Activated CD4-positive, alpha-beta T cell treated with anti-CD3 and anti-CD28 coated beads for 48 hours (primary cell): ENCODE results near the gene FILIP1.

ENCODE experiments used
- DNase-seq: peaks from one replicate; pipeline ENCODE4 v3.0.0-alpha.2; 2020

FILIP1 gene

GRCh38 chr6:75326557-75327258 lies 166.9 kb downstream of the FILIP1 start:
- DNase-seq, result no peak

DNA sequence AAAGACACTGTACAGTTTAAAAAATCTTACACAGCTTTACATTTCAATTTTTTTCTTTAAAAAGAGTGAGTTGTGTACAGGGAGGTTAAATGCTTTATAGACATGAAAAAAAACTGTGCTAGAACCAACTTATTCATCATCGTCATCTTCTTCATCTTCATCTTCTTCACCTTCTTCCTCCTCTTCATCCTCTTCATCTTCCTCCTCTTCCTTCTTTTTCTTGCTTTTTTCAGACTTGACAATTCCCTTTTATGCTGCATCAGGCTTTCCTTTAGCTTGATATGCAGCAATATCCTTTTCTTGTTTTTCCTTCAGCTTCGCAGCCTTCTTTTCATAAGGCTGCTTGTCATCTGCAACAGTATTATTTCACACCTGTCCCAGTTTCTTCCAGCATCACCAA lies 174.7 kb downstream of the FILIP1 start:
- no peak for DNase-seq

DNA sequence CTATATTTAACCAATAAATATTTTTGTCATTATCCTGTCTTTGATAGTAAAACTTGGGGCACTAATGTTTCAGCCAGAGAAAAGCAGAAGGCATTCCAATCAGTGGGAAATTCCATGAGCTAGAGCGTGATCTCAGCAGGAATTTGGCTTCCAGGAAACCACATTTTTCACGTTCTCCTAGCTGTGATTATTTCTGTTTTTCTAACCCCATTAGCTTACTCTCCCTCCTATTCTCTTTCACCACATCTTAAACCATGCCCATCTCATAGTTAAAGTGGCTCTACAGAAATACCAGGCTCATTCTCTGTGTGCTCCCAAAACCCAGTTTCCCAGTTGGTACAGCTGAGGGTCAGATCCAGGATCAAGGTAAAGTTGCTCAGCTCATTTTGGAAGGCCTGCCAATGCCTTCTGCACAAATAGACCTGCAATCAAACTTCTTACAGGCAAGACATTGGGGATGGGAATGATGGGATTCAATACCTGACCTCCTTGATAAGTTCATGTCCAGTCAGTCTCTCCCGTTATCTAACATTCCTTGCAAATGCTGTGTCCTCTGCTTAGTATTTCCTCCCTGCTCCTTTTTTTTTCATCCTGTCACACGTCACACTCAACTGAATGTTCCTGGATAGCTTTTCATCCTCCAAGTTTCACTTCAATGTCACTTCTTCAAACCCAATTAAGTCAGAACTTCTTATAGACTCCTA lies 175.9 kb downstream of the FILIP1 start:
- no peak for DNase-seq

DNA sequence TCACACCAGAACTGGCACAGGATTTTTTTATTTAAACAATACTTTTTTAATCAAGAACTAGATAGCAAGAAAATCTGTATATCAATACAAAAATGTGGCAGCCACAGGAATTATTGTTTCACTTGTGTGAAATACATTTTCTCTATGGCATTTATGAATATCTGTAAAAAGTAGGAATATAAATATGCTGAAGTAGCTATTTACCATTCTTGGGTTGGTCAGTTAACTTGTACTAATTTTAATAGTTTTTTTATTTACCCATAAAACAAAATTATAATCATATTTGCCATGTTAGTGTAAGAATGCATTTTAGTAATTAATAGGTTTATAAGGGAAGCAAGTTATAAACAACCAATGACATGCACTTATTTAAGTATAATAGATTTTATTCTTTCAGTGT lies 177.6 kb downstream of the FILIP1 start:
- no peak for DNase-seq

DNA sequence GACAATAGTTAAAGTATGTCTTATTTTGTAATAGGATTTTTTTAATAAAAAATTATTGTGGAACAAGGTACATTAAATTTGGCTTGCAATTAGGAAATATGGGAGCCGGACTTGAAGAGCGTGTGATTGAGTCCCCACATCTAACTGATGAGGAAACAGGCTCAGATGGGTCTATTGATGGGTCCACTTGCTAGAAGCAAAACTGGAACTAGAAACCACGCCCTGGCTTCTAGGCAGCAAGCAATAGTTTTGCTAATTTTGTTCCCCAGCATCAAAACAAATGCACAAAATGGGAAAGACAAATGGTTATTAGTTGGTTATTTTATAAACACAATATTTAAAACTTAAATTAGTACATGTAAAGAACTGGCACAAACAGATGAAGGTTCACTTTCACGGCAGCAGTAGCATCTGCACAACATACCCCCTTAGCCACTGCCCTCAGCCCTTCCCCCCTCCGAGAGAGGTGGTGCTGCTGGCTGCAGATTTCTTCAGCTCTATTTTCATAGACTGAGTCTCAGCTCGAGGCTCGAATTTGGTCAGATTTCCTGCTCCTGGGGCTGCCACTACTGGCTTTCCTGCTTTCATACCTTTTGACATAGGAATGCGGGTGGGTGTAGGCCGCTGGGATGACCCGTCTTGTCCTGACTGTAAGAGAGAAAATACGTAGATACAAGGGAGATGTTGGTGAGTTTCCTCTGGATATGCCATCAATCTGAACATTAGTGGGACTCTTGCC lies 185.2 kb downstream of the FILIP1 start:
- no peak for DNase-seq

DNA sequence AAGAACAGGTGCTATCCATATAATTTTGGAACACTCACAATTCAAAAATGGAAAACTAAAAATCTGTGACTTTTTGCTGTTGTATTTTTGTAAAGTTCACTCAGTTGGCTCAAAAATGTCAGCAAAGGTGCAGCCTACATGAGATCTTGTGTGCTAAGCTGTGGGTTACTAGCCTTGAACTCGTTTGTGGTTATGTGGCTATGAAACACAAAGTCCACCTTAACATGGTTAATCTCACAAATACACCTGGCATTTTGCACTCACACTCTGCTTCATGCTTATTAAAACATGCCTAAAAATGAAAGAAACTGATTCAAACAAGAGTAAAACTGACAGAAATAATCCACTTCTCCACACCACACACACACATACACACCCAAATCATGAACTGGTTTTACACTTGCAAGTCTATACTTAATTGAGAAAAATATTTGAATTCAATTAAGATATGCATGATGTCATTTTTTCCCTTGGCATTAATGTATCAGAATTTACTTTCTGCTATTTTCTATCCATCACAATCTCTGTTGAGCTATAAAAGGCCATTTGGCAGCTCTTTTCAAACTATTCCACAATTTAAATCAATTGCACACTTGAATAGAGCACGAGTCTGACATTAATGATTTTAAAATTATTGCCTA lies 186.1 kb downstream of the FILIP1 start:
- no peak for DNase-seq

DNA sequence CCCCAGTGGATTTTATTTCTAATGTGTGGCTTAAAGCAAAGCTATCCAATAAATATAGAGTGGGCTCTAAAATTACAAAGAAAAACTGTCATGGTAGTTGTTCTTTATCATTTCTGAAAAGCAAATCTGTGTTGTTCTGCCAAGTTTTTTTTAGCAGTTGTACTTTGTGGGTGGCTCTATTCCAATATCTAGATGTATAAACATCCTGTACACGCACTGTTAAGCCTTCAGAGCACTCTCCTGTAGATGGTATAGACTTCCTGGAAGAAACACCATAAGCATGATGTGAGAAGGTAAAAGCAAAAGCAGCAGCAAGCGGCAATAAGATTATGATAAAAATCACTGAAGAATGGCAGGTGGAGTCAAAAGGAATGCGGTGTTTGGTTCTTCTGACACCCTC lies 187.5 kb downstream of the FILIP1 start:
- no peak for DNase-seq

DNA sequence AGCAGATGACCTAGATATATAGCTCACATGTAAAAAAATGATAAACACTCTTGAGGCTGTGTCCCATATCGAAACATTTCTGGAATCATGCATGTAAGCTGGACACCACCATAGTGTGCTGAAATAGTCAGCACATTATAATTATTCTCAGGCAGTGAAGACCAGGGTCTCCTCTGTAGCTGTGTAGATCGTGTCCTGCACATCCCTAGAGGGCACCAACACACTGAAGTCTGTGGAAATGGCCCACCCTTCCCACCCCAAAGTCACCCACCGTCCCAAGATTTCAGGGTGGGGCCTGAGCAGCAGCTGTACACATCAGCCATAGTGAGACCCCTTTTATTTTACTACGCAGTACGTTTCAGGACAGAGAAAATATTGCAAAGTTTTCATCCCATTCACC lies 188.0 kb downstream of the FILIP1 start:
- no peak for DNase-seq

- no peak for DNase-seq
These were observed 191.3 kb downstream of the FILIP1 start for GRCh38 chr6:75302280-75302679.

- no peak for DNase-seq
These were observed 192.1 kb downstream of the FILIP1 start for GRCh38 chr6:75301537-75301936.

GRCh38 chr6:75301088-75301487 lies 192.5 kb downstream of the FILIP1 start:
- DNase-seq, result no peak

DNA sequence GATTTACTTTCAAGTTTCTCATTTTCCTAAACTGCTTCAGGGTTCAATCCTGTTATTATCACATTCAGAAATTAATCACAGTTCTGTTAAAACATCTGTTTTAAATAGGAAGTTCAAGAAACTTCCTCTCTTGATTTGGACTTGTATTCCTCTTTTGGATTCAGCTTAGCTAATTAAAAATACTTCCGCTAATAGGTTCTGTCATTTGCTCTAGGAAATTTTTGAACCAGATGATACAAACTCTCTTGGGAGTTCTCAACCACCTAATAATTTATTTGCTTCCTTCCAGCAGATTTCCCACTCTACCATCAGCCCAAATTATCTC lies 193.1 kb downstream of the FILIP1 start:
- no peak for DNase-seq

- no peak for DNase-seq
These were observed 193.6 kb downstream of the FILIP1 start for GRCh38 chr6:75299801-75300530.

DNA sequence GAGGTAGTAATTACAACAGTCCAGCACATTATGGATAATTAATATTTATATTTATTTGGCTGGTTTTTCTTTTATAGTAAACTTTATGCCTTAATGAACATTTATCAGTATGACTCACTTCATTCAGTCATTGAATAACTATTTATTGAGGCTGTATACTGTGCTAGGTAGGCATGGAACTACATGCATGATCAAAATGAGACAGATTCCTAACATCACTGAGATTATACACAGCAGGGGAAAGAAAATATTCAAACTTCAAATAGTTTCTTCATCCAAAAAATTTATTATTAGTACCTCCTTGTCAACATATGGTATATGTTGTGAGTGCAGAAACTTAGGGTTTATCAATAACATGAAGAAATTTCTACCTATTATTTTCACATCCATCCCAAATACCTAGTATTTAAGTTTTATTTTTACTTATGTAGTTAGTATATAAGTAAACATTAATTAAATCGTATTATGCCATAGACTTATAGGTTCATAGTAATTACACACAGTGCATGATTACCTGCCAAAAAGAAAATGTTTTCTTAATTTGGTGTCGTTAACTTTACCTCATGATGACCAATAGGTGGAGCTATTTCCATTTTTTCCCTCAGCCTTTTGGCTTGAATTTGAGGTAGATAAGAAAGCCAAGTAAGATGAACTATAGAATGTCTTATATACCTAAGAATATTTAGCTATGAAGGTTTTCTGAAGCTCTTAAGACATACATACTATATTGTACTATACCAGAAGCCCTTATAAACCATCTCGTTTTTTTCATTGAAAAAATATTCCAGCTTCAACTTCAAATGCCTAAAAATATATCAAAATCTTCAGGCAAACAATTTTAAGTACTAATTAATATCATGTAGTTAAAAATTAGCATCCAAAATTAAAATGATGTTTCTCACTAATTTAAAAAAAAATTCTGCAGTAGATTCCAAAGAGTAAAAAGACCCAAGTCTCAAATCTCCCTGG lies 196.5 kb downstream of the FILIP1 start:
- no peak for DNase-seq

GRCh38 chr6:75292555-75292954 lies 201.0 kb downstream of the FILIP1 start:
- DNase-seq, result no peak

DNA sequence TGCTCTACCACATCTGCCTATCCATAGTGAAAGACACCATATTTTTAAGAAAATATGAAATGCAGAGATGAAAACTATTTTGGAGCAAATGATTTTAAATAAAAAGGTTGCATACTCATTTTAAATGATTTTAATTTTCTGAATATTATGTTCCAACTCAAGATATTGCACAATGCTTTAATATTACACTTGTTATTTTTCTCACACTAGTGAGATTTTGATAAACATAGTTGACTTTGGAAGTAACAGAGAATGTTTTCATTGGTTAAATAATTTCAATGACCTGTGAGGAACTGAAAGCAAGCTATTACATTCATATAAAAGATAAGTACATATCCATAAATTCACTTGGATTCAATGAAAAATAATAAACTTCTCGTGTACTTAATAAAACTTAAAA lies 201.9 kb downstream of the FILIP1 start:
- no peak for DNase-seq

- DNase-seq, result no peak
These were observed 202.3 kb downstream of the FILIP1 start for GRCh38 chr6:75291331-75291730.

DNA sequence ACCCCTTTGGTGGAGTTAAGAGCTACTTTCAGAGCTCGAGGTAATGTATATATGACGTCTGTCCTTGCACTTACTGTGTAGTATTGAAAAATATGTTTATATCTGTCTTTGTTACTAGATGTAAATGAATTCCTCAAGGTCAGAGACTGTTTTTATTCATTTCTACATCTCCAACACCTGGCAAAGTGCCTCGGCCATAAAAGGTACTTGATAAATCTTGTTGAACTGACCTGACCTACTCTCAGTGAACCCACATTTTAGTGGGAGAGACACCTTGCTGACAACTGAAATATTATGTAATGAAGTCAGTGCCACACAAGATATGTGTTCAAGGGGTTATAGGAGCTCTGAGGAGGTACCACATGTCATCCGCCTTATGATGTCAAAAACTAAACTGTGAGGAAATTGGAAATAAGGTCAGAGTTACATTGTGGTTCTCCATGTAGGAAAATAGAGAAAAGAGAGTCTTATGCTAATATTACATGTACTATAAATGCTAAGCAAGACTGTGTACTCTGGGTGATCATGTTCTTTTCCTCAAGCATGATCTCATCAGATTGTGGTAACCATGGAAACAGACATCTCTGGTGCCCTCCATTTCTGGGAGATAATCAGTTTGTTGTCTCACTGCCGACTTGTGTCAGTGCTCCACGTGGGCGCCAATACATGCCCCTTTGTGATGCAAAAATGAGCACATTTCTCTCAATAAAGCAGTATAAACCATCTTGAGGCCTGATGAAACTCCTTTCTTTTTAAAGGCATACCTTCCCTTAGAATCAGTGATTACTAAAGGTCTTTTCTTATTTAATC lies 203.3 kb downstream of the FILIP1 start:
- no peak for DNase-seq

DNA sequence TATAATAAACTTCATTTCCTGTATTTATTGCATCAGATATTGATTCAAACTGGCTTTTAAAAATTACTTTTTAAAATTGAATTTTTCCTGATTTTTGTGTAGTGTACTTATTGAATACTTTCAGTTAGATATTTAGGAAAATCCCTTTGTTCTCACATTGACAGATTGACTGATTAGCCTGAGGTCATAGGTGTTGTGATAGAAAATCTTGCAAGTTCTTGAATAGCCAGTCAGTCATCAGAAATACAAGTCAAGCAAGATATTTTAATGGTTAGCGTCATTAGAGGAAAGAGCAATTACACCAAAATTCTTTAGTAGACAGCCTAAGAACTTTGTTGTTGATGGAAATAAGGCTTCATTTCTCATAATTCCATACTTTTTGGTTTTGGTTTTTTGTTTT lies 205.6 kb downstream of the FILIP1 start:
- no peak for DNase-seq

DNA sequence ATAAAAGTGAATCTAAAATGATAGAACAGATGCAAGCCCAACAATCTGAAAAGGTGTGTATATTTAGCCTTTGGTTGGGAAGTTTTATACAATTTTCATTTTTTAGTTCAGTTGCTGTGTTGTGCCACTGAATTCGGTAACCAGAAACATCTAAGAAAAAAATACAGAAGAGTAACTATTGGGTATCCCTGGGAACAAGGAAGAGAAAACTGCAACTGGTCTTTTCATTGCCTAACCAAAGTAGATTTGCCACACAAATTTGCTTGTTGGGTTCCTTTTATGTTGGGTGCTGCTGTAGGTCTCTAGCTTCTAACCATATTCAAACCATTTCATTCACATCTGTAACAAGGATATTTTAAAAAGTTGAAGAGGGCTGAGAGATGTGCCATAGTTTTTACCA lies 206.2 kb downstream of the FILIP1 start:
- no peak for DNase-seq

GRCh38 chr6:75286955-75287354 lies 206.6 kb downstream of the FILIP1 start:
- DNase-seq, result no peak
